ENCODE data around the gene VAMP5.

GRCh38 chr2:85538507-85539360, 45.5 kb upstream of the VAMP5 start, which contains the start of gene MAT2A:
- TF ChIP-seq ZNF174 (CRISPR knock-in tag; IDR thresholded peaks at IDR 0.05) (no peak), ZNF24 (IDR thresholded peaks at IDR 0.05) (no peak; the same call in 1 of the 2 replicates), ZNF551 (CRISPR knock-in tag; IDR thresholded peaks at IDR 0.05) (no peak), POLR2A (conservative IDR thresholded peaks at IDR 0.05) (peak; percentile 100), SMAD3 (CRISPR knock-in tag; conservative IDR thresholded peaks at IDR 0.05) (no peak)
- TF ChIP-seq, protein P1, sequence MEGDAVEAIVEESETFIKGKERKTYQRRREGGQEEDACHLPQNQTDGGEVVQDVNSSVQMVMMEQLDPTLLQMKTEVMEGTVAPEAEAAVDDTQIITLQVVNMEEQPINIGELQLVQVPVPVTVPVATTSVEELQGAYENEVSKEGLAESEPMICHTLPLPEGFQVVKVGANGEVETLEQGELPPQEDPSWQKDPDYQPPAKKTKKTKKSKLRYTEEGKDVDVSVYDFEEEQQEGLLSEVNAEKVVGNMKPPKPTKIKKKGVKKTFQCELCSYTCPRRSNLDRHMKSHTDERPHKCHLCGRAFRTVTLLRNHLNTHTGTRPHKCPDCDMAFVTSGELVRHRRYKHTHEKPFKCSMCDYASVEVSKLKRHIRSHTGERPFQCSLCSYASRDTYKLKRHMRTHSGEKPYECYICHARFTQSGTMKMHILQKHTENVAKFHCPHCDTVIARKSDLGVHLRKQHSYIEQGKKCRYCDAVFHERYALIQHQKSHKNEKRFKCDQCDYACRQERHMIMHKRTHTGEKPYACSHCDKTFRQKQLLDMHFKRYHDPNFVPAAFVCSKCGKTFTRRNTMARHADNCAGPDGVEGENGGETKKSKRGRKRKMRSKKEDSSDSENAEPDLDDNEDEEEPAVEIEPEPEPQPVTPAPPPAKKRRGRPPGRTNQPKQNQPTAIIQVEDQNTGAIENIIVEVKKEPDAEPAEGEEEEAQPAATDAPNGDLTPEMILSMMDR (IDR thresholded peaks at IDR 0.05 in 2 of 3, conservative IDR thresholded peaks at IDR 0.05 in 1 of 3; ENCODE audit: insufficient read depth in 2 of 3, low read depth in 1 of 3, low read length in 3 of 3), result peak; percentile 78 to 86 (median 82)

Data from K562 (cell line).